ENCODE measurements around the gene STEAP1B. TPM values are rescaled to one million over a fixed set of nuclear protein-coding genes. Genes with fewer than 3 reads are reported as not detected.

STEAP1B gene
- total and polyA plus RNA-seq, 2 of the 4 experiments (the other 2 are of a cell fraction), result 7.9 to 13.8 TPM

GRCh38 chr7:22545529-22545928 is 45.5 kb upstream of the STEAP1B start:
- Histone ChIP-seq H3K18ac (ENCODE audit: low read depth, low read length) (no peak overlapping the region), H2BK20ac (ENCODE audit: low read depth, low read length) (no peak overlapping the region), H4K5ac (ENCODE audit: low read depth, low read length) (no peak overlapping the region), H2AK5ac (ENCODE audit: low read depth, low read length) (no peak overlapping the region), H3K4me3 (ENCODE audit: insufficient read depth, low read depth, low read length) (no peak overlapping the region), H3K4me1 (ENCODE audit: control insufficient read depth, insufficient read depth, low read length) (no peaks in the 10 kb centered on the region), H3K36me3 (ENCODE audit: control insufficient read depth, insufficient read depth, low read length) (no peaks in the 10 kb centered on the region), H3K14ac (replicated peaks; ENCODE audit: low read depth, low read length) (no peak overlapping the region), H3K9me3 (ENCODE audit: control insufficient read depth, insufficient read depth, low read length) (peaks cover 3% of the 10 kb centered on the region; the same call in 1 of the 2 replicates), H2AK9ac (replicated peaks; ENCODE audit: low read depth, low read length, poor library complexity) (no peak overlapping the region), H3K27me3 (ENCODE audit: control insufficient read depth, insufficient read depth, low read length) (peaks cover 31% of the 10 kb centered on the region), H4K20me1 (ENCODE audit: insufficient read depth, low read length) (no peaks in the 10 kb centered on the region), H2BK15ac (ENCODE audit: low read depth, low read length) (no peak overlapping the region), H2AFZ (replicated peaks; ENCODE audit: low read length, poor library complexity) (no peak overlapping the region), H2BK5ac (ENCODE audit: low read depth, low read length, poor library complexity, severe bottlenecking) (no peak overlapping the region), H2BK120ac (ENCODE audit: low read depth, low read length) (no peak overlapping the region), H3K9ac (ENCODE audit: low read depth, low read length) (no peak overlapping the region), H4K91ac (ENCODE audit: insufficient read depth, low read depth, low read length) (no peak overlapping the region), H3K9me1 (ENCODE audit: insufficient read depth, low read length) (no peaks in the 10 kb centered on the region; the same call in 1 of the 2 replicates), H3K4me2 (ENCODE audit: low read depth, low read length) (no peak overlapping the region), H4K8ac (ENCODE audit: low read depth in 2 of 2, low read length in 2 of 2) (no peak overlapping the region), H3K23ac (ENCODE audit: low read depth, low read length) (no peak overlapping the region), H3K4ac (ENCODE audit: low read depth, low read length) (no peak overlapping the region), H3K79me1 (ENCODE audit: low read depth in 1 of 2, low read length in 2 of 2) (no peaks in the 10 kb centered on the region), H3K27ac (ENCODE audit: insufficient read depth, low read length) (no peak overlapping the region), H3K56ac (ENCODE audit: extremely low read depth, insufficient read depth, low read length) (no peak overlapping the region)
- ChIA-PET POLR2A (ENCODE audit: unreplicated experiment) (no interaction called here), CTCF (interaction anchor here (0.5 kb wide), 1 partner anchor 374 kb away, joined by 3 read pairs; no protein-coding TSS in a partner anchor)
- ATAC-seq (ENCODE audit: low read depth), result no peak
- WGBS, 2 experiments (ENCODE audit: extremely low coverage in 2 of 2, insufficient read length in 1 of 2), result no CpG with 5 or more reads among the region's 2 CpGs
- in situ Hi-C loops (cut with MboI; ENCODE audit: low sequenced_read_pairs), result no loop called here
- DNase-seq, result no peak
- intact Hi-C loops (cut with micrococcal nuclease), result no loop called here
- BruUV-seq (replicated peaks), result no TSS peak
- no peak for TF ChIP-seq POLR2A (IDR thresholded peaks at IDR 0.05; ENCODE audit: low read depth, low read length)
- TF ChIP-seq SMC3 (IDR thresholded peaks at IDR 0.05; ENCODE audit: low read depth, low read length), result no peak
- TF ChIP-seq RFX5 (IDR thresholded peaks at IDR 0.05; ENCODE audit: low read depth, low read length), result no peak
- TF ChIP-seq NFE2L2 (IDR thresholded peaks at IDR 0.05; ENCODE audit: low read depth, low read length), result no peak
- no peak for TF ChIP-seq ELK1 (IDR thresholded peaks at IDR 0.05; ENCODE audit: borderline replicate concordance, low read depth, low read length)
- TF ChIP-seq MAZ (IDR thresholded peaks at IDR 0.05; ENCODE audit: borderline replicate concordance, low read depth, low read length), result no peak
- TF ChIP-seq CTCF (conservative IDR thresholded peaks at IDR 0.05; ENCODE audit: low read depth, low read length), result no peak
- TF ChIP-seq RAD21 (IDR thresholded peaks at IDR 0.05; ENCODE audit: low read length), result no peak
- TF ChIP-seq MXI1 (IDR thresholded peaks at IDR 0.05; ENCODE audit: borderline replicate concordance, low read depth, low read length), result no peak
- no peak for TF ChIP-seq RCOR1 (IDR thresholded peaks at IDR 0.05; ENCODE audit: insufficient replicate concordance, low read length)
- no peak for TF ChIP-seq MAFK (IDR thresholded peaks at IDR 0.05; ENCODE audit: low read depth, low read length)
- TF ChIP-seq CEBPB (IDR thresholded peaks at IDR 0.05; ENCODE audit: low read depth, low read length), result no peak
- no peak for TF ChIP-seq USF2 (IDR thresholded peaks at IDR 0.05; ENCODE audit: low read depth, low read length)
- TF ChIP-seq BHLHE40 (IDR thresholded peaks at IDR 0.05; ENCODE audit: low read depth, low read length), result no peak
- dilution Hi-C loops (cut with HindIII; ENCODE audit: low sequenced_read_pairs, unreplicated experiment), result no loop called here
